H1 (cell line): ENCODE measurements around the gene LEUTX. TPM values are rescaled to one million over a fixed set of nuclear protein-coding genes. Genes with fewer than 3 reads are reported as not detected.

ENCODE experiments used
- CTCF ChIA-PET: fragments of 300-600 bp; sonication (Branson Sonifier 250); formaldehyde crosslinking; loops from one replicate; lab custom pipeline; 2021; ENCODE audit not compliant: partially characterized antibody; lab: Charles Lee
- POLR2A ChIA-PET: fragments of 300-600 bp; sonication (Branson Sonifier 250); formaldehyde crosslinking; loops from one replicate; lab custom pipeline; 2021; ENCODE audit warnings: inconsistent platforms; ENCODE audit not compliant: partially characterized antibody; lab: Charles Lee
- DNase-seq, 2 experiments: peaks; one replicate each; pipeline versions ENCODE4 v3.0.0 to v3.0.0-alpha.2; 2010 to 2022; ENCODE audit warnings: low spot score in 2 of 2, low read depth in 1 of 2, mixed read lengths in 1 of 2
- FAIRE-seq: peaks from 2 replicates; lab custom pipeline; 2011; peaks lifted over from hg19 to GRCh38; lab: Jason Lieb, UNC
- H2AFZ ChIP-seq: 2 replicates; pipeline ENCODE4 v1.8.1; 2012; ENCODE audit warnings: low read length, inconsistent platforms
- H2AK5ac ChIP-seq: 2 replicates; pipeline ENCODE4 v1.6.1; 2013; ENCODE audit warnings: low read depth, low read length
- H2BK120ac ChIP-seq: replicated peaks from 2 replicates; pipeline ENCODE3; 2013; ENCODE audit warnings: low read depth, low read length, inconsistent platforms
- H2BK12ac ChIP-seq: 2 replicates; pipeline ENCODE4 v1.6.1; 2013; ENCODE audit warnings: low read depth, low read length
- H2BK15ac ChIP-seq: 2 replicates; pipeline ENCODE4 v1.6.1; 2013; ENCODE audit warnings: low read length
- H2BK20ac ChIP-seq: 2 replicates; pipeline ENCODE4 v1.6.1; 2013; ENCODE audit warnings: low read length
- H2BK5ac ChIP-seq: 2 replicates; pipeline ENCODE4 v1.6.1; 2013; ENCODE audit warnings: low read depth, low read length
- H3K14ac ChIP-seq: 2 replicates; pipeline ENCODE4 v1.6.1; 2013; ENCODE audit warnings: inconsistent platforms; ENCODE audit not compliant: insufficient read length
- H3K18ac ChIP-seq: 2 replicates; pipeline ENCODE4 v1.6.1; 2013; ENCODE audit warnings: low read length; ENCODE audit errors: extremely low read depth
- H3K23ac ChIP-seq: 2 replicates; pipeline ENCODE4 v1.6.1; 2013; ENCODE audit warnings: inconsistent platforms; ENCODE audit not compliant: insufficient read length
- H3K23me2 ChIP-seq: 2 replicates; pipeline ENCODE4 v1.6.1; 2013; ENCODE audit warnings: low read depth, low read length
- H3K27ac ChIP-seq: 2 replicates; pipeline ENCODE4 v1.6.1; 2011; ENCODE audit warnings: low read depth, low read length, inconsistent platforms
- H3K27me3 ChIP-seq, 4 experiments: replicated peaks in 1 of 4; 1 replicate in 1 of 4; 2 replicates in 3 of 4; pipeline versions ENCODE4 v1.6.1 to v1.8.1; 2011 to 2013; ENCODE audit warnings: low read length in 3 of 4, mild to moderate bottlenecking in 3 of 4, inconsistent platforms in 2 of 4, mixed read lengths in 2 of 4, moderate library complexity in 1 of 4; ENCODE audit not compliant: control insufficient read depth in 3 of 4, insufficient read depth in 3 of 4; ENCODE audit errors: extremely low read depth in 1 of 4
- H3K36me3 ChIP-seq, 4 experiments: 2 replicates each; pipeline versions ENCODE4 v1.6.1 to v1.8.1; 2011 to 2013; ENCODE audit warnings: mild to moderate bottlenecking in 4 of 4, low read length in 3 of 4, moderate library complexity in 2 of 4, control low read depth in 1 of 4, inconsistent platforms in 1 of 4; ENCODE audit not compliant: insufficient read depth in 4 of 4, control insufficient read depth in 2 of 4
- H3K4ac ChIP-seq: replicated peaks from 2 replicates; pipeline ENCODE3; 2013; ENCODE audit warnings: low read length, low read depth, mixed read lengths, inconsistent platforms; ENCODE audit not compliant: insufficient read length
- H3K4me1 ChIP-seq, 4 experiments: replicated peaks in 1 of 4; 1 replicate in 1 of 4; 2 replicates in 3 of 4; pipeline versions ENCODE4 v1.6.1 to v1.8.1; 2011 to 2013; ENCODE audit warnings: low read length in 3 of 4, inconsistent platforms in 2 of 4, mixed read lengths in 1 of 4; ENCODE audit not compliant: insufficient read depth in 4 of 4, control insufficient read depth in 3 of 4
- H3K4me2 ChIP-seq, 2 experiments: 2 replicates each; pipeline versions ENCODE4 v1.6.1 to v1.8.1; 2011 to 2013; ENCODE audit warnings: low read depth in 2 of 2, low read length in 2 of 2, control low read depth in 1 of 2, inconsistent platforms in 1 of 2, mild to moderate bottlenecking in 1 of 2; ENCODE audit not compliant: insufficient read depth in 1 of 2
- H3K4me3 ChIP-seq, 4 experiments: fragments of 200-600, 300-600 bp in 1 of 4; sonication (generic), shearing (Covaris generic), sonication (Bioruptor Twin) in 1 of 4; 2 replicates each; pipeline versions ENCODE4 v1.5.1 to v1.8.1; 2011 to 2016; ENCODE audit warnings: low read length in 4 of 4, low read depth in 3 of 4, control low read depth in 2 of 4, inconsistent platforms in 2 of 4, mild to moderate bottlenecking in 2 of 4, mixed read lengths in 1 of 4, moderate library complexity in 1 of 4; ENCODE audit not compliant: insufficient read depth in 2 of 4; ENCODE audit errors: extremely low read depth in 1 of 4
- H3K56ac ChIP-seq: replicated peaks from 2 replicates; pipeline ENCODE3; 2013; ENCODE audit warnings: low read depth, mild to moderate bottlenecking, mixed read lengths, low read length, inconsistent platforms; ENCODE audit not compliant: insufficient read length
- H3K79me1 ChIP-seq: 2 replicates; pipeline ENCODE4 v1.6.1; 2013; ENCODE audit warnings: low read depth, low read length, control low read depth
- H3K79me2 ChIP-seq, 2 experiments: 2 replicates each; pipeline versions ENCODE4 v1.6.1 to v1.8.1; 2012 to 2013; ENCODE audit warnings: low read length in 2 of 2, mild to moderate bottlenecking in 2 of 2, inconsistent platforms in 1 of 2; ENCODE audit not compliant: insufficient read depth in 2 of 2, control insufficient read depth in 1 of 2
- H3K9ac ChIP-seq, 4 experiments: replicated peaks in 1 of 4; 1 replicate in 1 of 4; 2 replicates in 3 of 4; pipeline versions ENCODE4 v1.6.1 to v1.8.1; 2011 to 2013; ENCODE audit warnings: low read depth in 3 of 4, low read length in 3 of 4, control low read depth in 2 of 4, mild to moderate bottlenecking in 2 of 4, moderate library complexity in 2 of 4, inconsistent platforms in 1 of 4; ENCODE audit errors: extremely low read depth in 1 of 4
- H3K9me3 ChIP-seq, 2 experiments: 2 replicates each; pipeline versions ENCODE4 v1.6.1 to v1.8.1; 2012 to 2013; ENCODE audit warnings: mild to moderate bottlenecking in 2 of 2, moderate library complexity in 2 of 2, control low read depth in 1 of 2, inconsistent platforms in 1 of 2, low read depth in 1 of 2, low read length in 1 of 2, mixed read lengths in 1 of 2; ENCODE audit not compliant: insufficient read depth in 2 of 2
- H4K20me1 ChIP-seq, 2 experiments: replicated peaks in 1 of 2; 2 replicates each; pipeline versions ENCODE3 to v1.8.1; 2011 to 2013; ENCODE audit warnings: inconsistent platforms in 2 of 2, low read length in 2 of 2, mild to moderate bottlenecking in 1 of 2; ENCODE audit not compliant: insufficient read depth in 2 of 2, control insufficient read depth in 1 of 2
- H4K5ac ChIP-seq: 2 replicates; pipeline ENCODE4 v1.6.1; 2013; ENCODE audit warnings: low read length, low read depth, mixed read lengths, inconsistent platforms; ENCODE audit not compliant: insufficient read length
- H4K8ac ChIP-seq: 2 replicates; pipeline ENCODE4 v1.8.0; 2013; ENCODE audit warnings: mild to moderate bottlenecking, moderate library complexity, low read length, inconsistent platforms; ENCODE audit not compliant: insufficient read depth; ENCODE audit errors: extremely low read depth
- H4K91ac ChIP-seq: replicated peaks from 2 replicates; pipeline ENCODE3; 2013; ENCODE audit warnings: low read length, mixed read lengths, inconsistent platforms; ENCODE audit not compliant: insufficient read length
- CBX5 ChIP-seq: fragments of 300-800, 300-1000 bp; sonication (generic); IDR thresholded peaks from 2 replicates; pipeline ENCODE4 v1.7.1; 2016; ENCODE audit warnings: antibody characterized with exemption, low read length, low read depth
- GTF2F1 ChIP-seq: IDR thresholded peaks from 2 replicates; pipeline ENCODE4 v1.6.1; 2012; ENCODE audit warnings: low read depth, low read length, improper control_type of control experiment, borderline replicate concordance
- HDAC2 ChIP-seq, 2 experiments: fragments of 300-600 bp in 1 of 2; sonication (generic) in 1 of 2; IDR thresholded peaks; 2 replicates each; pipeline ENCODE4 v1.6.1; 2011 to 2012; ENCODE audit warnings: low read depth in 2 of 2, low read length in 2 of 2, mild to moderate bottlenecking in 2 of 2, moderate library complexity in 2 of 2, borderline replicate concordance in 1 of 2, inconsistent platforms in 1 of 2
- NRF1 ChIP-seq: IDR thresholded peaks from 2 replicates; pipeline ENCODE4 v1.6.1; 2011; ENCODE audit warnings: mild to moderate bottlenecking, low read depth, low read length, improper control_type of control experiment
- POLR2AphosphoS5 ChIP-seq: IDR thresholded peaks from 2 replicates; pipeline ENCODE4 v1.6.1; 2011; ENCODE audit warnings: low read depth, low read length
- SP2 ChIP-seq: IDR thresholded peaks from 2 replicates; pipeline ENCODE4 v1.6.1; 2012; ENCODE audit warnings: mild to moderate bottlenecking, low read length, inconsistent platforms
- SUZ12 ChIP-seq: fragments of 200-600 bp; sonication (generic); IDR thresholded peaks from 2 replicates; pipeline ENCODE4 v1.6.1; 2012; ENCODE audit warnings: mild to moderate bottlenecking, inconsistent platforms, low read length, moderate library complexity, mixed read lengths
- WGBS, 2 experiments: shearing (Covaris generic) in 1 of 2; methylation state at CpG; one replicate each; pipeline versions ENCODE4 v1.1.6 to v1.1.7; 2013 to 2015; ENCODE audit warnings: low lambda C conversion rate in 2 of 2, mixed read lengths in 2 of 2, inconsistent platforms in 1 of 2, low coverage in 1 of 2, missing lambda C conversion rate in 1 of 2; ENCODE audit not compliant: insufficient replicate concordance in 2 of 2, insufficient coverage in 1 of 2, insufficient read length in 1 of 2; ENCODE audit errors: extremely low coverage in 1 of 2, missing lambda C conversion rate in 1 of 2; 5-methylcytosine and 5-hydroxymethylcytosine counted together
- polyA plus RNA-seq, 7 experiments: library from polyadenylated mRNA; depleted of rRNA in 3 of 7; stranded (reverse) in 5 of 7; unstranded in 2 of 7; fragments of >200 nt in 5 of 7; fragments of 200-250 nt in 2 of 7; gene quantifications; 1 replicate in 5 of 7; 2 replicates in 1 of 7; 4 replicates in 1 of 7; pipeline versions ENCODE4 v1.2.1 to v1.2.3, GENCODE V29; 2011 to 2013; ENCODE audit warnings: missing spikeins in 2 of 7, mixed read lengths in 2 of 7
- total RNA-seq: library from RNA; stranded (reverse); fragmentation: NEBNext Ultra II Directional; extraction: Animal tissue kit (Norgen Biotek cat#: 25700); gene quantifications from 2 replicates; pipeline ENCODE4 v1.2.1, GENCODE V29; 2021

LEUTX gene
- total and polyA plus RNA-seq, 2 of the 8 experiments (the other 6 are each of a cell fraction or from before 2014, with no cell fraction given): not detected

- POLR2A ChIA-PET: interaction anchor here (1.1 kb wide), 1 partner anchor 13 kb away, joined by 4 read pairs; no protein-coding TSS in a partner anchor
Observed at GRCh38 chr19:39768786-39769185, 9.9 kb upstream of the LEUTX start.

More at GRCh38 chr19:39768786-39769185, 9.9 kb upstream of the LEUTX start:
- Histone ChIP-seq H4K5ac (no peak overlapping the region), H3K36me3 (no peaks in the 10 kb centered on the region), H3K23ac (no peak overlapping the region), H2AK5ac (no peak overlapping the region), H3K4me2 (no peak overlapping the region), H2BK5ac (no peak overlapping the region), H3K9ac (no peak overlapping the region), H3K27me3 (no peaks in the 10 kb centered on the region), H2AFZ (no peak overlapping the region), H3K27ac (no peak overlapping the region), H2BK12ac (no peak overlapping the region), H3K4me1 (peaks cover 0 to 12% (median 5%) of the 10 kb centered on the region in 4 experiments; a peak in 5 of 7 replicates), H3K14ac (no peak overlapping the region), H2BK15ac (no peak overlapping the region), H3K79me2 (no peaks in the 10 kb centered on the region), H4K91ac (no peak overlapping the region), H3K18ac (no peak overlapping the region), H2BK120ac (no peak overlapping the region), H3K56ac (no peak overlapping the region), H3K4ac (no peak overlapping the region), H3K9me3 (peaks cover 0 to 5% of the 10 kb centered on the region in 2 experiments; a peak in 1 of 4 replicates), H4K20me1 (no peaks in the 10 kb centered on the region), H2BK20ac (no peak overlapping the region), H3K23me2 (0 out of 2 replicates have a peak, but pooled peaks cover 1% of the 10 kb centered on the region), H3K79me1 (no peaks in the 10 kb centered on the region), H3K4me3 (no peak overlapping the region), H4K8ac (no peak overlapping the region)
- DNase-seq (no peak), FAIRE-seq (no peak)
- CTCF ChIA-PET: interaction anchor here (1.0 to 7.9 kb wide), 6 partner anchors 11 to 217 kb away, joined by 3 to 50 read pairs (median 4); no protein-coding TSS in a partner anchor
- TF ChIP-seq SP2 (no peak), SUZ12 (no peak), POLR2AphosphoS5 (no peak), HDAC2 (IDR thresholded peaks at IDR 0.05; ENCODE audit: borderline replicate concordance in 1 of 2, low read depth in 2 of 2, low read length in 2 of 2) (no peak), GTF2F1 (no peak), NRF1 (no peak), CBX5 (no peak)
- 75% methylated on average over 4 of the region's 4 CpGs; no CpG with 5 or more reads in 1 of the 2 experiments for whole genome bisulfite sequencing, 2 experiments
